ENCODE results near the gene PSMD10.

Gene PSMD10

GRCh38 chrX:108049649-108050048 is 41.7 kb downstream of the PSMD10 start:
- no peak for TF ChIP-seq GATA3 (IDR thresholded peaks at IDR 0.05; ENCODE audit: low read depth, low read length)
- no peak for TF ChIP-seq GATA2 (IDR thresholded peaks at IDR 0.05; ENCODE audit: low read depth, low read length)

- TF ChIP-seq GATA3 (IDR thresholded peaks at IDR 0.05; ENCODE audit: low read depth, low read length) (no peak), GATA2 (IDR thresholded peaks at IDR 0.05; ENCODE audit: low read depth, low read length) (no peak)
Measured at GRCh38 chrX:108044554-108045256, 46.6 kb downstream of the PSMD10 start, which contains the start of gene VSIG1. VSIG1 (plus strand) TSS chrX:108045065; CDS start chrX:108045131, 66 bp downstream.

GRCh38 chrX:108036298-108036973 is 54.9 kb downstream of the PSMD10 start:
- TF ChIP-seq GATA2 (IDR thresholded peaks at IDR 0.05; ENCODE audit: low read depth, low read length): no peak
- TF ChIP-seq GATA3 (IDR thresholded peaks at IDR 0.05; ENCODE audit: low read depth, low read length): no peak

GRCh38 chrX:108034725-108035124 is 56.6 kb downstream of the PSMD10 start:
- TF ChIP-seq GATA3 (IDR thresholded peaks at IDR 0.05; ENCODE audit: low read depth, low read length) (no peak), GATA2 (IDR thresholded peaks at IDR 0.05; ENCODE audit: low read depth, low read length) (no peak)
